Upper lobe of right lung (tissue), 1 donor: ENCODE results near the gene WNT11. TPM values are rescaled to one million over a fixed set of nuclear protein-coding genes. Genes with fewer than 3 reads are reported as not detected.

Experiments
- ATAC-seq: fragments of 200-7000 bp; cut with Tn5 transposase; one replicate; pipeline ENCODE4 v1.9.1; 2020; ENCODE audit warnings: mild to moderate bottlenecking, moderate library complexity
- DNase-seq: peaks from one replicate; pipeline ENCODE4 v3.0.0-alpha.2; 2020
- H3K27ac ChIP-seq: fragments of 200-600 bp; one replicate; pipeline ENCODE4 v1.8.0; 2022
- H3K27me3 ChIP-seq: fragments of 200-600 bp; one replicate; pipeline ENCODE4 v1.8.0; 2022; ENCODE audit warnings: mild to moderate bottlenecking
- H3K36me3 ChIP-seq: fragments of 200-600 bp; one replicate; pipeline ENCODE4 v1.8.0; 2022
- H3K4me1 ChIP-seq: fragments of 200-600 bp; one replicate; pipeline ENCODE4 v1.8.0; 2022
- H3K4me3 ChIP-seq: fragments of 200-600 bp; one replicate; pipeline ENCODE4 v1.8.0; 2022; ENCODE audit warnings: mild to moderate bottlenecking
- H3K9me3 ChIP-seq: fragments of 200-600 bp; one replicate; pipeline ENCODE4 v1.8.0; 2022
- intact Hi-C: fragments of 100-400 bp; cut with DNase I; formaldehyde crosslinking; loops from one replicate; pipeline ENCODE4 v1.11.0; 2022
- total RNA-seq: library from RNA; stranded (reverse); fragmentation: NEBNext Ultra II Directional; extraction: Animal tissue kit (Norgen Biotek cat#: 25700); gene quantifications from one replicate; pipeline ENCODE4 v1.2.1, GENCODE V29; 2021
- TF ChIP-seq, protein P1 (sequence below): fragments of 200-600 bp; IDR thresholded peaks from one replicate; pipeline ENCODE4 v1.8.0; 2022; ENCODE audit warnings: antibody characterized with exemption
- donor health status: DM: no; HTN: yes; CAD: no; lungs with severe emphysema.

The WNT11 gene
- total RNA-seq, 1 donor from 2014 or later: 8.7 TPM

DNA sequence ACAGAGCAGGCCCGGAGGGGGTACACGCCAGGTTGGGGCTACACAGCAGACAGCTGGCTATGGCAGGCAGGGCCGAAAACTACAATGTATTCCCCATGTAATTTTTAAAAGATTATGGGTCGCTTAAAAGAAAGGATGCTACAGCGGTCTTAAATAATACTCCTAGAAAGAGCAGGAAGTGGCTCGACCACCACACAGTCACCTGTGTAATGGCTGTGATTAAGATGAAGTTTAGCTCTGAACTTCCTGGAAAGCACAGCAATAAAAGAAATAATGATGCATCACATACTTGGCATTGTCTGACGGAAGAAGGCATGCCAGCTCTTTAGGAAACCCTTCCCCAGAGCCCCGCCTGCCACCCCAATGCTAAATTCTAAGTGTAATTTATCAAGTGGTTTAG, 32.6 kb downstream of the WNT11 start:
- H3K27ac ChIP-seq: no peak overlapping the region
- H3K36me3 ChIP-seq: no peaks in the 10 kb centered on the region
- no peak for ATAC-seq
- DNase-seq: no peak
- H3K27me3 ChIP-seq: no peaks in the 10 kb centered on the region
- no peak overlapping the region for H3K4me3 ChIP-seq
- no peaks in the 10 kb centered on the region for H3K9me3 ChIP-seq
- TF ChIP-seq, protein P1, sequence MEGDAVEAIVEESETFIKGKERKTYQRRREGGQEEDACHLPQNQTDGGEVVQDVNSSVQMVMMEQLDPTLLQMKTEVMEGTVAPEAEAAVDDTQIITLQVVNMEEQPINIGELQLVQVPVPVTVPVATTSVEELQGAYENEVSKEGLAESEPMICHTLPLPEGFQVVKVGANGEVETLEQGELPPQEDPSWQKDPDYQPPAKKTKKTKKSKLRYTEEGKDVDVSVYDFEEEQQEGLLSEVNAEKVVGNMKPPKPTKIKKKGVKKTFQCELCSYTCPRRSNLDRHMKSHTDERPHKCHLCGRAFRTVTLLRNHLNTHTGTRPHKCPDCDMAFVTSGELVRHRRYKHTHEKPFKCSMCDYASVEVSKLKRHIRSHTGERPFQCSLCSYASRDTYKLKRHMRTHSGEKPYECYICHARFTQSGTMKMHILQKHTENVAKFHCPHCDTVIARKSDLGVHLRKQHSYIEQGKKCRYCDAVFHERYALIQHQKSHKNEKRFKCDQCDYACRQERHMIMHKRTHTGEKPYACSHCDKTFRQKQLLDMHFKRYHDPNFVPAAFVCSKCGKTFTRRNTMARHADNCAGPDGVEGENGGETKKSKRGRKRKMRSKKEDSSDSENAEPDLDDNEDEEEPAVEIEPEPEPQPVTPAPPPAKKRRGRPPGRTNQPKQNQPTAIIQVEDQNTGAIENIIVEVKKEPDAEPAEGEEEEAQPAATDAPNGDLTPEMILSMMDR: no peak
- H3K4me1 ChIP-seq: no peaks in the 10 kb centered on the region
- intact Hi-C loops: no loop called here

DNA sequence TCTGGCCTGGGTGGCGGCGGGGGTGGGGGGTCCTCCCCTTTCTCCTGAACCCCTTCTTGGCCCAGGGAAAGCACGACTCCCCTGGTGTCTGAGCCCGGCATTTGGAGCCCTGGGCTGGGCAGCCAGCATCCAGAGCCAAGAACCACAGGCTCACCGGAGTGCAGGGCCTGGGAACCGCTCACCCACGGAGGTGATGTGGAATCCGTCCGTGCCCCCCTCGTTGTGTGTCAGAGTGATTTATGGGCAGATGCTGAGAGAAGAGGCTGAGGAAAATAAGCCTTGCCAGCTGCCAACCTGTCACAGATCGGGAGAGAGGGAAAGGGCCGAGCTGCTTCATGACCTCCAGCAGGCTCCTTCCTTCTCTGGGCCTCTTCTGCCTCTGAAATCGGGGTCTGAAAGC, 33.7 kb downstream of the WNT11 start:
- H3K27me3 ChIP-seq: no peaks in the 10 kb centered on the region
- no peaks in the 10 kb centered on the region for H3K9me3 ChIP-seq
- intact Hi-C loops: no loop called here
- H3K36me3 ChIP-seq: no peaks in the 10 kb centered on the region
- DNase-seq: no peak
- TF ChIP-seq, protein P1: no peak
- H3K4me3 ChIP-seq: no peak overlapping the region
- ATAC-seq: no peak
- no peak overlapping the region for H3K27ac ChIP-seq
- no peaks in the 10 kb centered on the region for H3K4me1 ChIP-seq

DNA sequence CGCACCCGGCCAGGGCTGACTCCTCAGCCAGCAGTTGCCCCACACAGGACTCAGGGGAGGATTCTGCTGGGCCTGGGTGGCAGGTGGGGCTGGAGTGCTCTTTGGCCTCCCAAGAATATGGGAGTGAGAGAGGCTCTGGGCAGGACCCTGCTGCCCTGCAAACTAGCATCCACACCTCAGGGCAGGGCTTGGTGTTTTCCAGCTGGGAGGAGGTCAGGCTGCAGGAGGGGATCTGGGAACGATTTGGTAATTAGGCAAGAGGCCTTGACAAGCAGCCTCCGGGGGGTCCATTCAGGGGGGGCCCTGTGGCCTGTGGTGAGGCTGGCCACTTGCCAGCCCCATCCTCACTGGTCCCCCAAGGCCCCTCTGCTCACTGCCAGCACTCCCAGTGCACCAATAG, 35.8 kb downstream of the WNT11 start:
- DNase-seq (no peak), ATAC-seq (no peak)
- Histone ChIP-seq H3K36me3 (no peaks in the 10 kb centered on the region), H3K4me3 (no peak overlapping the region), H3K27ac (no peak overlapping the region), H3K27me3 (no peaks in the 10 kb centered on the region), H3K9me3 (no peaks in the 10 kb centered on the region), H3K4me1 (no peaks in the 10 kb centered on the region)
- TF ChIP-seq, protein P1: no peak
- intact Hi-C loops: no loop called here

DNA sequence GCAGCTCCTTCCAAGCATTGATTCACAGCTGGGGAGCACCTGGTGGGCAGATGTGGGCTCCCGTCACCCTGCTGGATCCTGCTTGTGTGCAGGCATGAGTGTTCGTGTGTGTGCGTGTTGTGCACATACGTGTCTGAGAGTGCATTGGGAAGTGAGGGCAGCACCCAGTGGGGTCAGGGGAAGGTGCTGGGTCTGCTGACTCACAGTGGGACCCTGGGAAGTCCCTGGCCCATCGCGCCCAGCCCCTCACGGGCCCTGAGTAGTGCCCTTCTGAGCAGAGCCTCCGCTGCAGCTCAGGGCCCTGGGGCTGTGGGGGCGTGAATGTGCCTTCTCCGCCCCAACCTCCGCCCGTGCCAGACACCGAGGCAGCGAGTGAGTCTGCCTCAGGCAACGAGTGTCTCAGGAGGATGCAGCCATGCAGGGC, 36.8 kb downstream of the WNT11 start:
- no peaks in the 10 kb centered on the region for H3K4me1 ChIP-seq
- DNase-seq (no peak), ATAC-seq (no peak)
- intact Hi-C loops: no loop called here
- no peak overlapping the region for H3K4me3 ChIP-seq
- no peak overlapping the region for H3K27ac ChIP-seq
- H3K9me3 ChIP-seq: no peaks in the 10 kb centered on the region
- TF ChIP-seq, protein P1: no peak
- no peaks in the 10 kb centered on the region for H3K36me3 ChIP-seq
- H3K27me3 ChIP-seq: no peaks in the 10 kb centered on the region

DNA sequence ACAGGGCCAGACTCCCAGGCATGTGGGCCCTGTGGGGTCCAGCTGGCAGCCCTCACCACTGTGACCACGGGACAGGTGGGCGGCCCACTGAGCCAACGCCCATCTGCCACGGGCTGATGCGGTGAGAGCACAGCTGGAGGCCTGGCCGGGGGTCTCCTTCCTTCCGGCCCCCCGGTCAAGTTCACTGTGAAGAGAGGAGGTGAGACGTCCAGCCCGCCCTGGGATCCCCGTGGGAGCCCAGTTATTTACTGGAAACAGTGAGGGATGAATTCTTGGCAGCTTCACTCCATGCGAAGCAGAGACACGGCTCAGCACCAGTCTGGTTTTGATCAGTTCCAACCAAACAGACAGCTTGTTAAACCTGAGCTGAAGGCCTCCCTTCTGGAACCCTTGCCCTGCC, 38.7 kb downstream of the WNT11 start:
- DNase-seq: no peak
- no peak for ATAC-seq
- intact Hi-C loops: no loop called here
- H3K4me1 ChIP-seq: no peaks in the 10 kb centered on the region
- no peaks in the 10 kb centered on the region for H3K27me3 ChIP-seq
- H3K27ac ChIP-seq: no peak overlapping the region
- H3K9me3 ChIP-seq: no peaks in the 10 kb centered on the region
- TF ChIP-seq, protein P1: no peak
- H3K4me3 ChIP-seq: no peak overlapping the region
- H3K36me3 ChIP-seq: no peaks in the 10 kb centered on the region

DNA sequence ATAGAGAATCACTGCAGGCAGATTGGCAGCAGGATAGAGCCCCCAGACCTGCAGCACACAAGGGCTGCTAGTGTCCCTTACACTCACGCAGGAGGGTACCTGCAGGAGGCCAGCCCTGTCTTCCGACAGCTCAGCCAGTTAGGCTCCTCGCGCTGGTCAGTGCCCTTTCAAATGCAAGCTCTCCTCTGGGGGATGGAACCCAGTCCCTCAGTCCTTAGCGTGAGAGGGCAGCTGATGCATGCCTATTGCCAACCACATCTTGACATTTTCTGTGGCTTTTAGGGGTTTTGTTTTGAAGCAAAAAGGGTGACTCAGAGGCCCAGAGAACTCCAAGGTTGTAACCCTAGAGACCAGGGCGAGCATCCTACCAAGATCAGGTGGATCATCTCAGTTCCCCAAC, 40.0 kb downstream of the WNT11 start:
- no peaks in the 10 kb centered on the region for H3K36me3 ChIP-seq
- DNase-seq (no peak), ATAC-seq (no peak)
- H3K27me3 ChIP-seq: no peaks in the 10 kb centered on the region
- H3K9me3 ChIP-seq: no peaks in the 10 kb centered on the region
- H3K4me1 ChIP-seq: no peaks in the 10 kb centered on the region
- intact Hi-C loops: no loop called here
- H3K4me3 ChIP-seq: no peak overlapping the region
- TF ChIP-seq, protein P1: no peak
- H3K27ac ChIP-seq: no peak overlapping the region
